GM08714 (cell line): Measurements from ENCODE around the gene CYB5RL.

ENCODE experiments used
- H3K4me3 ChIP-seq: fragments of 200-500 bp; sonication (Bioruptor generic); 2 replicates; pipeline ENCODE4 v1.5.1; 2014; ENCODE audit warnings: mild to moderate bottlenecking, low read length, inconsistent platforms
- ZNF274 ChIP-seq: IDR thresholded peaks from 2 replicates; pipeline ENCODE4 v1.6.1; 2012; ENCODE audit warnings: mild to moderate bottlenecking, low read depth, low read length

The CYB5RL gene, protein sequence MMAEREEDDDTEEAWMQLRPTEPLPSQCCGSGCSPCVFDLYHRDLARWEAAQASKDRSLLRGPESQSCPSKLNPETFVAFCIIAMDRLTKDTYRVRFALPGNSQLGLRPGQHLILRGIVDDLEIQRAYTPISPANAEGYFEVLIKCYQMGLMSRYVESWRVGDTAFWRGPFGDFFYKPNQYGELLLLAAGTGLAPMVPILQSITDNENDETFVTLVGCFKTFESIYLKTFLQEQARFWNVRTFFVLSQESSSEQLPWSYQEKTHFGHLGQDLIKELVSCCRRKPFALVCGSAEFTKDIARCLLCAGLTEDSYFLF

DNA sequence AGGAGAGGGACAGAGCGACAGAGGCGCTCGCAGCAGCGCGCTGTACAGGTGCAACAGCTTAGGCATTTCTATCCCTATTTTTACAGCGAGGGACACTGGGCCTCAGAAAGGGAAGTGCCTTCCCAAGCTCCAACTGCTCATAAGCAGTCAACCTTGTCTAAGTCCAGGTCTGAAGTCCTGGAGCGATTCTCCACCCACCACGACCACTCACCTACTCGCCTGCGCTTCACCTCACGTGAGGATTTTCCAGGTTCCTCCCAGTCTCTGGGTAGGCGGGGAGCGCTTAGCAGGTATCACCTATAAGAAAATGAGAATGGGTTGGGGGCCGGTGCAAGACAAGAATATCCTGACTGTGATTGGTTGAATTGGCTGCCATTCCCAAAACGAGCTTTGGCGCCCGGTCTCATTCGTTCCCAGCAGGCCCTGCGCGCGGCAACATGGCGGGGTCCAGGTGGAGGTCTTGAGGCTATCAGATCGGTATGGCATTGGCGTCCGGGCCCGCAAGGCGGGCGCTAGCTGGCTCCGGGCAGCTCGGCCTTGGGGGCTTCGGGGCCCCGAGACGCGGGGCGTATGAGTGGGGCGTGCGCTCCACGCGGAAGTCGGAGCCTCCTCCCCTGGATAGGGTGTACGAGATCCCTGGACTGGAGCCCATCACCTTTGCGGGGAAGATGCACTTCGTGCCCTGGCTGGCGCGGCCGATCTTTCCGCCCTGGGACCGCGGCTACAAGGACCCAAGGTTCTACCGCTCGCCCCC, at the start of gene CYB5RL, which contains the start of gene MRPL37:
Gene CYB5RL, minus strand, starts transcription at position 266 of the 754 bp plus-strand sequence. CDS start 4,414 bp downstream, outside the sequence.
Gene MRPL37, plus strand, starts transcription at position 403 of the 754 bp plus-strand sequence. Its CDS starts 77 bp downstream, at position 480.
- no peak for TF ChIP-seq ZNF274
- peak within 1 kb of the TSS; percentile 91 for H3K4me3 ChIP-seq

DNA sequence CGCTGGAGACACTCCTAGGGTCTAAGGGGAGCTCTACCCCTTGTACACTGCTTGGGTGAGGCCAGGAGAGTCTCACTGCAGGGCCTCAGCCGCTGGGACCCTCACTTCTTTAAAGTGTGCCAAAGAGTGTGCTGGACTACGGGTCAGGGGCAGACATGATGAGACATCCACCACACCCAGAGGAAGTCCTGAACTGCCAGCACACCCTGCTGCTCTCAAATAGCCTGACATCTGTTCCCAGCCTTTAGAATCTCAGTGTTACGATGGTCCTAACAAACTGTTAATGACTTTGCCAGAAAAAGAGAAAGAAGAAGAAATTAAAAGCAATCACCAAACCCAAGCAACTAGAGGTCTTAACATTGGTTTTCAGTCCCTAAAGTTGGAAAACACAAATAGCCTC, 49.1 kb upstream of the CYB5RL start:
- H3K4me3 ChIP-seq: no peak overlapping the region
- no peak for TF ChIP-seq ZNF274

DNA sequence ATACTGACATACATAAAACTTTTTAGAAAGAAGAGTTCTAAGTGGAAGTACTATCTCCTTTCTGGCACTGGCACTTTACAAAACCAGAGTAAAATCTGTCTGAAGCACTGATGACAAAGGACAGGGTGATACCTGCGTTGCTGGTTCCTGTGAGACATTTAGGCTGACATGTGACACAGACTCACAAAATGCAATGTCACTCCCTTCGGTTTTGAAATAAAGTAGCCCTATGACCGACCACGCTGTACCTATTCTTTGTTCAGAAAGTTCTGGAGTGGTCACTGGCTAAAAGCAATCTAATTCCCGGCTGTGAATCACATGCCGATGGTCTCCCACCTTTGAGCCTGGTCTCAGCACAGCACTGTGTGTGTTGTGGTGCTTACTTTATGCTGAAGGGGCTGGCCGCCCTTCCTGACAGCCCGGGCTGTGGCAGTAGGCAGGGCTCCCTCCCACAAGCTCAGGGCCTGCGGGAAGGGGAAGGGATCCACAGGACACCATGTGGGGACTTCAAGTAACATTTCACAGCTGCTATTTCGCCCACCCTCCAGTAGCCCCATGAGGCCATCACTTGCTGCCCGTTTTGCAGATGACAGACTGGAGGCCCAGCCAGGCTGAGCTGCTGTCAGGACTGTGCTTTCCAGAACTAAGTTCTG, 48.2 kb upstream of the CYB5RL start:
- H3K4me3 ChIP-seq: no peak overlapping the region
- no peak for TF ChIP-seq ZNF274

DNA sequence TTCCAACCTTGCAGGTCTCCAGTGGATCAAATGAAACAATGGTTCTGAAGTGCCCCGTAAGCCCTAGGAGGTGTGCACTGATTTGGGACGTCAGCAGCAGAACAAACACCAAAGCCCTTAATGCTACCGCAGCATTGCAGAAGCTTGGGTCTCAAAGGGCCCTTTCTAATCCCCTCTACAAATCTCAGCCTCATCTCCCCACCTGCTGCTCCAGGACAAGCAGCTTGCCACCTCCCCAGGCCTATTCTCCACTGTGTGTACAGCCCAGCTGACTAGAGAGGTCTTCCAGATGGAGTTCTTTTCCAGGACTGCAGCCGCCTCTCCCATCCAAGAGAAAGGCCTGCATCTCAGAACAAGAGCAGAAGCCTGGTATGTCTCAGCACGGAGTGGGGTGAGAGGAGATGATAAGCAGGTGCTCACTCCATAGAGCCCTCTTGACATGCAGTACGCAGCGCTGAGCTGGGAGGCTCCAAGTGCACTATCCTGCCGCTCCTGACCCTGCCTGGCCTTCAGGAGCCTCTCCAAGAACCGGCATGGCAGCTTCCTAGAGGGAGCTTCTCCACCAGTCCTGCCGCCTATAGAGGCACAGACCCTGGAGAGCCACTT, 46.4 kb upstream of the CYB5RL start:
- TF ChIP-seq ZNF274: no peak
- no peak overlapping the region for H3K4me3 ChIP-seq

DNA sequence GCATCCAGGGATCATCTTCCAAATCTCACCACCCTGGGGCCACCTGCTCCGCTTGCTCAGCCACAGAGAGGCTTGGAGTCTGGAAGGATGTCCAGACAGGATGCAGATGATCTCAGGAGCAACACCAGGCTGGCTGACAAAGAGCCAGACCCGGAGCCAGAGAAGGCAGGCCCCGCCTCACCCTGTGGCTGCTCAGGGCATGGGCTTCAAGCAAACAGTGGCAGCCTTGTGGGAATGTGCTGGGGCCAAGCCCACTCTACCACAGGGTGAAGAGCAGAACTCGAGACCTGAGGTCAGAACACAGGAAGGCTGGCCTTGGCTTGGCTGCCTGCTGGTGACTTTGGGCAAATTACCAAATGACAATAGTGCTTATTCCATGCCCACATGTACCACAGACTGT, 45.7 kb upstream of the CYB5RL start:
- no peak for TF ChIP-seq ZNF274
- no peak overlapping the region for H3K4me3 ChIP-seq

DNA sequence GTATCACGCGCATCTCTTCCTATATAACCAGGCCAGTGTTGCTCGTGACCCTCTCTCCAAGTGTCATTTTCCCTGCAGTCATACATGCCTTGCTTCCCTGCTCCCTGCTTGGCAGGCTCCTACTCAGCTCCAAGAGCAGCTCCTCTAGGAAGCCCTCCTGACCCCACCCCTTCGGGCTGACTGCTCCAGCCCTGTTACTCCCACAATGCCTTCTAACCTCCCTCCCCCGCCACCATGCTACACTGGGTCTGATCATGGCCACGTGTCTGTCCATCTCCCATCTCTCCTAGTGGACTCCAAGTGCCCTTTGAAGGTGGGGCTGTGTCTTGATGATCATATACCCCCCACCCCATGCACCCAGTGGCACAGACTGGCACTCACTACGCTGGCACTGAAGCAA, 44.8 kb upstream of the CYB5RL start:
- TF ChIP-seq ZNF274: no peak
- H3K4me3 ChIP-seq: no peak overlapping the region

DNA sequence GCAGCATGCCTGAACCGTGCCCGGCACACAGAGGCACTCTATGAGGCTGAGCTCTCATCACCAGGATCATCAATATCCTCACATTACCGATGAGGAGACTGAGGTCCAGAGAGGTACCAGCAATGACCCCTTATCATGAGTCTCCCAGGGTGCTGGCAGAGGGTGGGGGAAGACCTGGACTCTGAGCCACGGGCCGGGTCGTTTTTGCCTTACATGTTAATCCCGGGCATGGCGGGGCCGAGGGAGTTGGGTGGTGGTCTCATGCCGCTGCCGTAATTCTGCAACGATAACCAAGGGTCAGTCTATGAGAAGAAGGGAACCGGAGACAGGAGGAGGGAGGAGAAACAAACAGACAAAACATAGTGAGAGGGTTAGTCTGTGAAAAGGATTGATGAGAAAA, 43.2 kb upstream of the CYB5RL start:
- H3K4me3 ChIP-seq: no peak overlapping the region
- TF ChIP-seq ZNF274: no peak

DNA sequence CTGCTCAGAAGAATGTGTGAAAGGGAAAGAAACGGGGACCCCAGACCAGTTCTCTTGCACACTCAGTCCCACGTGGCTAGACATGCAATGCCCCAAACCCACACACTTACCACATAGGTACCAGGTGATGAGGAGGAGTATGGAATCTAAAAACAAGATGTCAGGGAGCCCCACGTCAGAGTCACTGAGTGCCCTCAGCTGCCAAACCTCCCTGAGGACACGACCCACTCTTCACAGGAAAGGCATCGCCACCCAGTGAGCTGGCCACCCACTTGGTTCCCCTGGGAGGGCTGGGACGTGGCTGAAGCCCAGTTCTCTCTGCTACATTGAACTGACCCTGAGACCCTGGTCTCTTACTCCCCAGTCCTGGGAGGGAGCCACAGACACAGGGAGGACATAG, 41.5 kb upstream of the CYB5RL start:
- H3K4me3 ChIP-seq: no peak overlapping the region
- no peak for TF ChIP-seq ZNF274

DNA sequence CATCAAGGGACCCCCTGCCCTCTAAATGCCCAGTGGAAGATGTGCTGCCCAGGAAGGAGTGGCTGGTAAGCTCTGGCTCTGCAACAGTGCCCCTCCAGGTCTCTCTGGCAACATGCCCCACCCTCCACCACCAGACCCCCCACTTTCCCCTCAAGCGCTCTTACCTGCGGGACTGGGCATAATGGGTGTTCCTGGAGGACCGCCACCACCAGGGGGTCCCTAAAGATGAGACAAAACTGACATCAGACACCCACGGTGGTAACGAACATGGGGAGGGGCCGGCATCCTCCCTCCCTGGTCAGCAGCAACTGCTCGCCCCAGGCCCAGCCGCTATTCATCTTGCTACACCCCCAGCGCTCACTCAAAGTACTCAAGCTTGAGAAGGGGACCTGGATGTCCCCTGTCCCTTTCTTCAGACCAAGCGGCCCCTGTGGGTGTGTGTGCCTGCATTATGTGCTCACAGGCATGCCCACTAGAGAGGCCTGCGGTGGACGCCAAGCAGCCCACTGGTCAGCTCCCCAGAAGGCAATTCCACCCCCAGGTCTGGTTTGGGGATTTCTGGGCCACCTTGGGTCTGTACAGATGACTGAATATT, 41.0 kb upstream of the CYB5RL start:
- H3K4me3 ChIP-seq: no peak overlapping the region
- no peak for TF ChIP-seq ZNF274

DNA sequence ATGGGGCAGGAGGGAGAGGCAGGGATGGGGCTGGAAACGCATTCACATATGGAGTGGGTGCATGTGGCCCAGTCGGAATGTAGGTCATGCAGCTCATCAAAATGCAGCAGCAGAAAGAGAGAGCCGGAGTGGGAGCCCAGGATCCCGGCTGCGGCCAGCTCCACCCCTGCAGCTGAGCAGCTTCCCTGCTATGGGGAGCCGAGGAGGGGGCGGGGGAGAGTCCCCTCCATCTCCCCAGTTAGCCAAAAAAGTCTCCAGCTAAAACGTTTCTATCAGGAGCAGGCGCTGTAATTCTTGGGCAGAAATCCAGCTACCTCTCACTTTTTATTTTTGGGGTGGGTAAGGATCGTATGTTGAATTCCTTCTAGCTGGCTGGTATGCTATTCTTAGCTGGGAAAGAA, 39.8 kb upstream of the CYB5RL start:
- TF ChIP-seq ZNF274: no peak
- H3K4me3 ChIP-seq: no peak overlapping the region

DNA sequence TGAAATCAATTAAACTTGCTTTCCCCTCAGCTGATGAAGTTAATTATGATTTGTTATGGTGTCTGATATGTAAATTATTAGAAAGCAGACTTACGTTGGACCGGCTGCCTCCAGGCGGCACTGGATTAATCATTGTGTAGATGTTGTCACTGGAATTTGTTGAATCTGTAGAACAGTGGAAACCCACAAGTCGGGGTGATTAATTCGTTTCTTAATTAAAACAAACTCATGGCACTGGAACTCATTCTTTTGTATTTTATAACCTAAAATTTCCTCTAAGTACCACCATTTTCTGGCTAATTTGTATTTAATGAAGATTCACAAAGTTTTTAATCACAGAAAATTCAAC, 39.2 kb upstream of the CYB5RL start:
- H3K4me3 ChIP-seq: no peak overlapping the region
- no peak for TF ChIP-seq ZNF274

DNA sequence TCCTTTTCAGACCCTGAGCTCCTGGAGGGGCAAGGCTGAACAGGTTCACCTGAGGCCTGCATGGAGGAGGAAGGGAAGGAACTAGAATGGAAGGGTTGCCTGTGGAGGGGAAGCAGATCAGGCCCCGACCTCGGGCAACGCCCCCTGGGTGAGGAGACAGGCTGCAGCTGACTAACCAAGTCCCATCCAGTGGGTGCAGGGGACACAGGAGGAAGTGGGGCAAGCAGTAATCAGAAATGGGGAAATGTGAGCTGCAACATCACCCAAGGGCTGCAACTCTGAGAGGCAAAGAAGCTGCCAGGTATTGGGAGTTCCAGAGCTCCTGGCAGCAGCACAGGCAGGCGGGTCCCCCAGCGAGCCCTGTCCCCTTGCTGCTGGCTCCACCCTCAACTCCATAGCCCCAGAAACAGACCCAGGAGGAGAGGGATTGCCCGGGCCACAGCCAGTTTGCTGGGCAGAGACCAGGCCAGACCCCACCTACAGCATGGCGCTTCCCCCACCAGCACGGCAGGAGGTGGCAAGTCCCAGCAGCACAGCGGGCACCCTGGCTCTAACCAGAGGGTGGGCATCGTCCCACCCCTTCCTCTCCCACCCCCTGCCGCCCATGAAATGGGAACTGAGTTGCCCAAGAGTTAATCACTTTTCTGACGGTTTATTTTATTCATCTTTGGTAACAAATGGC, 38.7 kb upstream of the CYB5RL start:
- no peak overlapping the region for H3K4me3 ChIP-seq
- TF ChIP-seq ZNF274: no peak

DNA sequence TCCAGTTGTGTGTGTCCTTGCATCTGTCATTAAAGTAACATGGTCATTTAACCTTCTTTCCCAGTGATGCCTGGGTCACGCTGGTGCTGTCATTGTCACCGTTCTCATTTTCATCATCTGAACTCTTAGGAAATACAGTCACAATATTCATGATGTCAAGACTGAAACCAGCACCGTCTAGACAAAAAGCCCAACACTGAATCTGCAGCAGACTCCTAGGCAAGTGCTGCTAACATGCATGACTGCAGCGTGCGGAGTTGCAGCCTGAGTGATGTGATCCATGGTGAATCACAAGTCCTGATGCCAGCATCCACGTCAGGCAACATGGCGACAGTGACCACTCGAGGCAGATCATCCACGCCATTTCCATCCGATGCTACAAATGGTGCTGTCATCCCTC, 37.8 kb upstream of the CYB5RL start:
- no peak for TF ChIP-seq ZNF274
- H3K4me3 ChIP-seq: no peak overlapping the region
